A673 (cell line): ENCODE results near the gene PPFIBP1.
"Not testable (repeated sequence)": the region's sequence is repeated elsewhere in the genome, so short reads cannot be mapped to it uniquely, and the experiment has no call there.

Source experiments
- EZH2 ChIP-seq: fragments of 200-600 bp; sonication (generic); IDR thresholded peaks from 2 replicates; pipeline ENCODE4 v1.6.1; 2017; ENCODE audit warnings: borderline replicate concordance, low read depth, mild to moderate bottlenecking, mixed read lengths, antibody characterized with exemption, low read length; ENCODE audit not compliant: poor library complexity, severe bottlenecking
- TF ChIP-seq, protein P1 (sequence below): fragments of 300-800, 200-600 bp; sonication (generic); conservative IDR thresholded peaks from 2 replicates; pipeline ENCODE4 v1.5.1; 2017; ENCODE audit warnings: low read depth, mild to moderate bottlenecking, antibody characterized with exemption, low read length, moderate library complexity, mixed read lengths

DNA sequence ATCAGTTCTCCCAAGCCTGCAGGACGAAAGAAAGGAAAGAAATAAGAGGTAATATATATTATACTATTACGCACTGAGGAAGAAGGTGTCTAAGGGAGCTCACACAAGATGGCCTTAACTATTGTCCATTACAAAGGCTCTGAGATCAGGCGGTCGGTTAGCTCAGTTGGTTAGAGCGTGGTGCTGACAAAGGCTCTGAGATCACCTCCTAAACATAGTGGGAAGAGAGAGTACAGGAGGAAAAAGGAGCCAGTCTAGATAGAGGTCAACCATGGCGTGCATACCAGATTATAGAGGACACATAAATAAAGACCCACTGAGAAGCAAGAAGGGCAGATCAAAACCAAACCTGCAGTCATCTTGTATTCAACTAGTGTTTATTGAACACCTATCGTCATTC, 118.9 kb downstream of the PPFIBP1 start:
- TF ChIP-seq, protein P1, sequence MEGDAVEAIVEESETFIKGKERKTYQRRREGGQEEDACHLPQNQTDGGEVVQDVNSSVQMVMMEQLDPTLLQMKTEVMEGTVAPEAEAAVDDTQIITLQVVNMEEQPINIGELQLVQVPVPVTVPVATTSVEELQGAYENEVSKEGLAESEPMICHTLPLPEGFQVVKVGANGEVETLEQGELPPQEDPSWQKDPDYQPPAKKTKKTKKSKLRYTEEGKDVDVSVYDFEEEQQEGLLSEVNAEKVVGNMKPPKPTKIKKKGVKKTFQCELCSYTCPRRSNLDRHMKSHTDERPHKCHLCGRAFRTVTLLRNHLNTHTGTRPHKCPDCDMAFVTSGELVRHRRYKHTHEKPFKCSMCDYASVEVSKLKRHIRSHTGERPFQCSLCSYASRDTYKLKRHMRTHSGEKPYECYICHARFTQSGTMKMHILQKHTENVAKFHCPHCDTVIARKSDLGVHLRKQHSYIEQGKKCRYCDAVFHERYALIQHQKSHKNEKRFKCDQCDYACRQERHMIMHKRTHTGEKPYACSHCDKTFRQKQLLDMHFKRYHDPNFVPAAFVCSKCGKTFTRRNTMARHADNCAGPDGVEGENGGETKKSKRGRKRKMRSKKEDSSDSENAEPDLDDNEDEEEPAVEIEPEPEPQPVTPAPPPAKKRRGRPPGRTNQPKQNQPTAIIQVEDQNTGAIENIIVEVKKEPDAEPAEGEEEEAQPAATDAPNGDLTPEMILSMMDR, result not testable (repeated sequence)
- not testable (repeated sequence) for TF ChIP-seq EZH2
